Fibroblast of lung (primary cell): ENCODE results near the gene CDC42EP2. TPM values are rescaled to one million over a fixed set of nuclear protein-coding genes. Genes with fewer than 3 reads are reported as not detected.

Experiments
- DNase-seq, 2 donors: peaks; one replicate each; pipeline versions ENCODE4 v3.0.0 to v3.0.0-alpha.2; 2010; ENCODE audit warnings: low read depth in 2 of 2
- H2AFZ ChIP-seq: 2 replicates; pipeline ENCODE4 v1.5.1; 2012; ENCODE audit warnings: low read length, control low read depth, inconsistent platforms
- H3K27ac ChIP-seq: 2 replicates; pipeline ENCODE4 v1.5.1; 2011; ENCODE audit warnings: low read length, control low read depth; ENCODE audit not compliant: insufficient read depth
- H3K27me3 ChIP-seq: 2 replicates; pipeline ENCODE4 v1.5.1; 2011; ENCODE audit warnings: mild to moderate bottlenecking, low read length; ENCODE audit not compliant: control insufficient read depth, insufficient read depth
- H3K36me3 ChIP-seq: 2 replicates; pipeline ENCODE4 v1.5.1; 2011; ENCODE audit warnings: low read length; ENCODE audit not compliant: control insufficient read depth, insufficient read depth
- H3K4me1 ChIP-seq: 2 replicates; pipeline ENCODE4 v1.5.1; 2011; ENCODE audit warnings: low read length; ENCODE audit not compliant: control insufficient read depth, insufficient read depth; ENCODE audit errors: extremely low read depth
- H3K4me2 ChIP-seq: 2 replicates; pipeline ENCODE4 v1.5.1; 2011; ENCODE audit warnings: low read length, control low read depth; ENCODE audit not compliant: insufficient read depth; ENCODE audit errors: extremely low read depth
- H3K4me3 ChIP-seq, 4 experiments: fragments of 200-600 bp in 1 of 4; sonication (generic) in 1 of 4; replicated peaks in 1 of 4; 2 replicates each; pipeline ENCODE4 v1.5.1; 2011 to 2016; ENCODE audit warnings: low read length in 4 of 4, low read depth in 3 of 4, mild to moderate bottlenecking in 3 of 4, control low read depth in 2 of 4, inconsistent platforms in 1 of 4, mixed read lengths in 1 of 4; ENCODE audit not compliant: insufficient read depth in 1 of 4; ENCODE audit errors: control extremely low read depth in 1 of 4
- H3K79me2 ChIP-seq: 2 replicates; pipeline ENCODE4 v1.5.1; 2012; ENCODE audit warnings: mild to moderate bottlenecking, low read length, inconsistent platforms; ENCODE audit not compliant: control insufficient read depth, insufficient read depth
- H3K9ac ChIP-seq: 2 replicates; pipeline ENCODE4 v1.5.1; 2011; ENCODE audit warnings: mild to moderate bottlenecking, low read length, control low read depth; ENCODE audit not compliant: insufficient read depth
- H3K9me3 ChIP-seq: 2 replicates; pipeline ENCODE4 v1.5.1; 2012; ENCODE audit warnings: low read depth, low read length; ENCODE audit not compliant: control insufficient read depth, insufficient read depth
- H4K20me1 ChIP-seq: 2 replicates; pipeline ENCODE4 v1.5.1; 2011; ENCODE audit warnings: low read length; ENCODE audit not compliant: control insufficient read depth, insufficient read depth; ENCODE audit errors: extremely low read depth
- EZH2 ChIP-seq: IDR thresholded peaks from 2 replicates; pipeline ENCODE4 v1.5.1; 2012; ENCODE audit warnings: low read length, control low read depth, mild to moderate bottlenecking; ENCODE audit errors: missing control alignments
- polyA plus RNA-seq, 2 donors: library from polyadenylated mRNA; depleted of rRNA in 1 of 2; stranded (reverse) in 1 of 2; unstranded in 1 of 2; fragments of >200 nt; gene quantifications; 2 replicates each; pipeline ENCODE4 v1.2.1, GENCODE V29; 2011 to 2012; ENCODE audit warnings: missing spikeins in 1 of 2
- total RNA-seq: library from RNA; depleted of rRNA; stranded (reverse); fragments of >200 nt; gene quantifications from 2 replicates; pipeline ENCODE4 v1.2.1, GENCODE V29; 2014
- TF ChIP-seq, protein P1 (sequence below), 2 donors: IDR thresholded peaks in 1 of 2; conservative IDR thresholded peaks in 1 of 2; 1 replicate in 1 of 2; 2 replicates in 1 of 2; pipeline ENCODE4 v1.5.1; 2011 to 2012; ENCODE audit warnings: low read length in 2 of 2, control low read depth in 1 of 2, inconsistent platforms in 1 of 2, low read depth in 1 of 2, mild to moderate bottlenecking in 1 of 2

CDC42EP2 gene
- total and polyA plus RNA-seq, 2 donors (not counting 1 experiment from before 2014, with no cell fraction given), result 25.6 to 48.4 TPM

DNA sequence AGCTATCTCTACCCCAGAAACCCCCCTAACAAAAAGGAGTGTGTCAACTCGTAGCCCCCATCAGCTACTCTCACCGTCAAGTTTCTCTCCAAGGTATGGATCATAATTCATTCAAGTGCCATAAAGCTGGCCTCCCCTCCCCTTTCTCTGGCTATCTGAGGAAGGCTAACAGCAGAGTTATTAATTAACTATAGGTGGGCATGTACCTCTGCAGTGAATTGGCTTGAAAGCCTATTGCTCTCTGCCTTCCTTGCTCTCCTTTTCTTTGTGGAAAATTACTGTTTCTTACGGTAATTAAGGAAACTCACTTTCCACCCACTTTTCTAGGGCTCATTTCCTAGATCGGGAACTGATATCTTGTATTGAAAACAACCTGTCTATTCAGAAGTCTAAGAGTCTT is 38.8 kb upstream of the CDC42EP2 start:
- Histone ChIP-seq H3K4me2 (no peak overlapping the region), H4K20me1 (no peaks in the 10 kb centered on the region), H3K4me3 (no peak overlapping the region), H3K27me3 (no peaks in the 10 kb centered on the region), H3K9ac (no peak overlapping the region), H3K79me2 (no peaks in the 10 kb centered on the region), H3K36me3 (no peaks in the 10 kb centered on the region), H3K27ac (peak overlapping the region; percentile 67), H3K4me1 (peaks cover 16% of the 10 kb centered on the region), H3K9me3 (no peaks in the 10 kb centered on the region), H2AFZ (no peak overlapping the region)
- DNase-seq, result no peak
- no peak for TF ChIP-seq EZH2
- TF ChIP-seq, protein P1, sequence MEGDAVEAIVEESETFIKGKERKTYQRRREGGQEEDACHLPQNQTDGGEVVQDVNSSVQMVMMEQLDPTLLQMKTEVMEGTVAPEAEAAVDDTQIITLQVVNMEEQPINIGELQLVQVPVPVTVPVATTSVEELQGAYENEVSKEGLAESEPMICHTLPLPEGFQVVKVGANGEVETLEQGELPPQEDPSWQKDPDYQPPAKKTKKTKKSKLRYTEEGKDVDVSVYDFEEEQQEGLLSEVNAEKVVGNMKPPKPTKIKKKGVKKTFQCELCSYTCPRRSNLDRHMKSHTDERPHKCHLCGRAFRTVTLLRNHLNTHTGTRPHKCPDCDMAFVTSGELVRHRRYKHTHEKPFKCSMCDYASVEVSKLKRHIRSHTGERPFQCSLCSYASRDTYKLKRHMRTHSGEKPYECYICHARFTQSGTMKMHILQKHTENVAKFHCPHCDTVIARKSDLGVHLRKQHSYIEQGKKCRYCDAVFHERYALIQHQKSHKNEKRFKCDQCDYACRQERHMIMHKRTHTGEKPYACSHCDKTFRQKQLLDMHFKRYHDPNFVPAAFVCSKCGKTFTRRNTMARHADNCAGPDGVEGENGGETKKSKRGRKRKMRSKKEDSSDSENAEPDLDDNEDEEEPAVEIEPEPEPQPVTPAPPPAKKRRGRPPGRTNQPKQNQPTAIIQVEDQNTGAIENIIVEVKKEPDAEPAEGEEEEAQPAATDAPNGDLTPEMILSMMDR (conservative IDR thresholded peaks at IDR 0.05 in 1 of 2, IDR thresholded peaks at IDR 0.05 in 1 of 2; ENCODE audit: low read depth in 1 of 2, low read length in 2 of 2), result no peak

DNA sequence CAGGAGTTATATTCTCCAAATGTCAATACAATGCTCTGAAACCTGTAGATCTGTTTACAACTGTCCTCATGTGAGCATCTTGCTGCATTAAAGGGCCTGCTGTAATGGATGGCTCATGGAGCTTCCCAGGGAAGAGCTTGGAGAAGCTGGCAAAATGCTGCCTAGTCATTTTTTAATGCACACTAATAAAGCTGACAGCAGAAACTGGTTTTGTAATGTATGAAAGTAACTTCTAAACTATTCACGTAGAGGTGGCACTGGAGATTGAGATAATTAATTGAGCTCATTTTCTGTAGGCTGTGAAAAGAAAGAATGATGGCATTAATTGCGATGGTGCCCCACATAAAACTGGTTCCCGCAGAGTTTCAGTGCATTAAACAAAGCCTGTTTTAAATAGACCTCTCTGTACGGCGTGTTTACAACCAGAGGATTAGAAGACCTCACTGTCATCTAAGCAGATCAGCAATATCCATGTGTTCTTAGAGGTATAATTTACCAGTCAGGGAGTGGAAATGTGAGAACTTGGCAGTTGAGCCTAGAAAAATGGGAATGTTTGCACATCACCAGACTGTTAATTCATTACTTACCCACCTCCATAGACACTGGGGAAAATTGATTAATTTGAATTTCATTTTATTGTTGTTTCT is 36.9 kb upstream of the CDC42EP2 start:
- H3K9ac ChIP-seq, result no peak overlapping the region
- H3K36me3 ChIP-seq, result no peaks in the 10 kb centered on the region
- no peak overlapping the region for H3K4me2 ChIP-seq

DNA sequence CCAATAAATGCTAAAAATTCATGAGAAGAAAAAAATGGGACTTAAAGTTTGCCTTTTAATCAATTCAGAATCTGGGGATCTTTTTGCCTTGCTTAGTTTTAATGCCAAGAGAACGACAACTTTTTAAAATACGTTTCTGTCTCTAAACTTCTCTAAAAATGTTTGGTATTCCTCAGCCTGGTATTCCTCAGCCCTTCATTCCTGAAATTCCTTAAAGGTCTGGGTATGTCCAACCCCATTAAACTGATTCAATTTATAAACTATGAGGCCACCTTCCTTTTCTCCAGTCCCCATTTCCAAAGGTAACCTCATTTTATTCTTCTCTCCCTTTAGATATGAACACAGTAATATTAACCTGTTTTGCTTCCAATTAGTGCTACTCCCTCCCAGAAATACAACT is 36.3 kb upstream of the CDC42EP2 start:
- no peak overlapping the region for H2AFZ ChIP-seq
- H3K36me3 ChIP-seq, result no peaks in the 10 kb centered on the region
- no peak overlapping the region for H3K4me2 ChIP-seq
- H3K27me3 ChIP-seq, result no peaks in the 10 kb centered on the region
- DNase-seq, result peak in 1 of 2 donors; percentile 68
- H3K9me3 ChIP-seq, result no peaks in the 10 kb centered on the region
- no peaks in the 10 kb centered on the region for H4K20me1 ChIP-seq
- no peak for TF ChIP-seq EZH2
- TF ChIP-seq, protein P1 (conservative IDR thresholded peaks at IDR 0.05 in 1 of 2, IDR thresholded peaks at IDR 0.05 in 1 of 2; ENCODE audit: low read depth in 1 of 2, low read length in 2 of 2), result no peak
- no peaks in the 10 kb centered on the region for H3K79me2 ChIP-seq
- peak overlapping the region; percentile 77 for H3K27ac ChIP-seq
- H3K9ac ChIP-seq, result no peak overlapping the region
- peaks cover 18% of the 10 kb centered on the region for H3K4me1 ChIP-seq
- no peak overlapping the region for H3K4me3 ChIP-seq

More for the DNA sequence above, 36.9 kb upstream of the CDC42EP2 start:
- H2AFZ ChIP-seq, result no peak overlapping the region
- H3K4me3 ChIP-seq, result no peak overlapping the region
- no peaks in the 10 kb centered on the region for H3K27me3 ChIP-seq
- DNase-seq, result no peak
- TF ChIP-seq, protein P1 (conservative IDR thresholded peaks at IDR 0.05 in 1 of 2, IDR thresholded peaks at IDR 0.05 in 1 of 2; ENCODE audit: low read depth in 1 of 2, low read length in 2 of 2), result no peak
- no peak for TF ChIP-seq EZH2
- H3K27ac ChIP-seq, result no peak overlapping the region
- H3K79me2 ChIP-seq, result no peaks in the 10 kb centered on the region
- peaks cover 18% of the 10 kb centered on the region for H3K4me1 ChIP-seq
- no peaks in the 10 kb centered on the region for H4K20me1 ChIP-seq
- H3K9me3 ChIP-seq, result no peaks in the 10 kb centered on the region
